Ovary (tissue), 9 donors: ENCODE data around the gene RTN4IP1. TPM values are rescaled to one million over a fixed set of nuclear protein-coding genes. Genes with fewer than 3 reads are reported as not detected.

ENCODE experiments used
- DNase-seq, 5 donors: peaks; one replicate each; pipeline ENCODE4 v3.0.0-alpha.2; 2019 to 2020
- H3K27ac ChIP-seq, 2 donors: fragments of 200-600 bp; one replicate each; pipeline versions ENCODE4 v1.5.1 to v1.8.0; 2019 to 2022
- H3K27me3 ChIP-seq: fragments of 200-600 bp; one replicate; pipeline ENCODE4 v1.8.0; 2022
- H3K36me3 ChIP-seq: fragments of 200-600 bp; sonication (generic); one replicate; pipeline ENCODE4 v1.5.1; 2019
- H3K4me1 ChIP-seq: one replicate; pipeline ENCODE4 v1.8.1; 2013; ENCODE audit warnings: mild to moderate bottlenecking, moderate library complexity; ENCODE audit not compliant: insufficient read depth
- H3K4me3 ChIP-seq: fragments of 200-600 bp; sonication (generic); one replicate; pipeline ENCODE4 v1.5.1; 2017
- H3K9me3 ChIP-seq, 2 donors: fragments of 200-600 bp in 1 of 2; sonication (generic) in 1 of 2; one replicate each; pipeline versions ENCODE4 v1.5.1 to v1.8.1; 2013 to 2019; ENCODE audit warnings: mild to moderate bottlenecking in 1 of 2, moderate library complexity in 1 of 2
- EP300 ChIP-seq: sonication (generic); formaldehyde crosslinking; IDR thresholded peaks from one replicate; pipeline ENCODE4 v1.6.1; 2017; ENCODE audit warnings: antibody characterized with exemption
- POLR2A ChIP-seq: fragments of 450-650 bp; IDR thresholded peaks from one replicate; pipeline ENCODE4 v1.6.1; 2017; ENCODE audit warnings: antibody characterized with exemption, mild to moderate bottlenecking, moderate library complexity
- WGBS, 3 donors: extraction: QIAGEN DNeasy Blood & Tissue Kit in 1 of 3; methylation state at CpG; one replicate each; pipeline versions ENCODE4 v1.1.5 to v1.1.7; 2013 to 2017; 5-methylcytosine and 5-hydroxymethylcytosine counted together
- intact Hi-C, 4 donors: fragments of 100-400 bp; cut with DNase I; formaldehyde crosslinking; loops; one replicate each; pipeline versions ENCODE4 v1.11.0 to v1.15.1; 2022 to 2023
- polyA plus RNA-seq, 2 donors: library from polyadenylated mRNA; stranded (reverse); fragments of 200-250 nt in 1 of 2; fragments of 350-450 nt in 1 of 2; fragmentation: Illumina TruSeq in 1 of 2; extraction: RNeasy Lipid Tissue Mini Kit (QIAGEN cat#74804) in 1 of 2; gene quantifications; one replicate each; pipeline ENCODE4 v1.2.3, GENCODE V29; 2013 to 2014
- total RNA-seq, 7 donors: library from RNA; depleted of rRNA in 2 of 7; stranded (reverse); fragments of >200 nt in 2 of 7; fragmentation: NEBNext Ultra II Directional in 3 of 7; extraction: Animal tissue kit (Norgen Biotek cat#: 25700) in 3 of 7; gene quantifications; one replicate each; pipeline versions ENCODE4 v1.1.0 to v1.2.4, GENCODE V29; 2016 to 2023
- TF ChIP-seq, protein P1 (sequence below), 3 donors: fragments of 450-650 bp in 2 of 3; fragments of 200-600 bp in 1 of 3; IDR thresholded peaks; one replicate each; pipeline versions ENCODE4 v1.5.1 to v1.8.0; 2016 to 2022; ENCODE audit warnings: antibody characterized with exemption in 3 of 3, mild to moderate bottlenecking in 1 of 3
- donor health status: DM: no; HTN: no; CAD: no; lungs with moderate emphysema.
- donor health status: DM: no; HTN: no; CAD: no.
- donor health status: Bipolar disorder and iron deficiency.
- donor health status: DM: yes; HTN: yes; CAD: no.
- donor health status: DM: no; HTN: no; CAD: no.
- donor health status: DM: yes; HTN: yes; CAD: no.

The RTN4IP1 gene
- total and polyA plus RNA-seq, 9 donors = 2.0 to 5.2 (median 3.0) TPM

DNA sequence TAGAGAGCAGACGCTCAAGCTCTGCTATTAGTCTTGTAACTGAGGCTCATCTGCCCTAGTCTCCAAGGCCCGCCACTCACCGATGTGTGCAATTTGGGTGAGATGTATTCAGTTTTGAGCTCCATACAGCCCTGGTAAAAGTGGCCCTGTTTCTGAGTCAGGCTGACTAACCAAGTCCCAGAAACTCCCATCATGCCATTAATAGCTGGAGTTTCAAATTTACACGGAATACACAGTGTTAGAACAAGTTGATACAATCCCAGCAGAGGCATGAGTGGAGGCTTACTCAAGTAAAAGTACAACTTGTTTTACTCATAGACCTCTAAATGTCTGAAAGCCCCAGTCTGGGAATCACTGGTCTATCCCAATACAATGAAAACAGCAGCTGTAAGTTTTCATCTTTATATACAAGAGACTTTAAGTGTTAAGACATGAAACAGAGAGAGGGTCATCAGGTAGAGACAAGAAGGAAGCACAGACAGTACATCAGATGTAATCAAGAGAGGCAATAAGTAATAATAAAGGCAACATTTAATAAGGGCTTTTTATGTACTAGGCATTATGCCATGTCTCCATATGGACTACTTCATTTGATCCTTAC lies 42.4 kb downstream of the RTN4IP1 start:
- Histone ChIP-seq H3K27ac (no peak overlapping the region), H3K36me3 (no peaks in the 10 kb centered on the region), H3K4me1 (no peaks in the 10 kb centered on the region), H3K9me3 (no peaks in the 10 kb centered on the region), H3K27me3 (no peaks in the 10 kb centered on the region), H3K4me3 (no peak overlapping the region)
- intact Hi-C loops = no loop called here
- WGBS, 3 donors = 81 to 97% (median 91%) methylated on average over 4 of the region's 4 CpGs
- TF ChIP-seq, protein P1, sequence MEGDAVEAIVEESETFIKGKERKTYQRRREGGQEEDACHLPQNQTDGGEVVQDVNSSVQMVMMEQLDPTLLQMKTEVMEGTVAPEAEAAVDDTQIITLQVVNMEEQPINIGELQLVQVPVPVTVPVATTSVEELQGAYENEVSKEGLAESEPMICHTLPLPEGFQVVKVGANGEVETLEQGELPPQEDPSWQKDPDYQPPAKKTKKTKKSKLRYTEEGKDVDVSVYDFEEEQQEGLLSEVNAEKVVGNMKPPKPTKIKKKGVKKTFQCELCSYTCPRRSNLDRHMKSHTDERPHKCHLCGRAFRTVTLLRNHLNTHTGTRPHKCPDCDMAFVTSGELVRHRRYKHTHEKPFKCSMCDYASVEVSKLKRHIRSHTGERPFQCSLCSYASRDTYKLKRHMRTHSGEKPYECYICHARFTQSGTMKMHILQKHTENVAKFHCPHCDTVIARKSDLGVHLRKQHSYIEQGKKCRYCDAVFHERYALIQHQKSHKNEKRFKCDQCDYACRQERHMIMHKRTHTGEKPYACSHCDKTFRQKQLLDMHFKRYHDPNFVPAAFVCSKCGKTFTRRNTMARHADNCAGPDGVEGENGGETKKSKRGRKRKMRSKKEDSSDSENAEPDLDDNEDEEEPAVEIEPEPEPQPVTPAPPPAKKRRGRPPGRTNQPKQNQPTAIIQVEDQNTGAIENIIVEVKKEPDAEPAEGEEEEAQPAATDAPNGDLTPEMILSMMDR (IDR thresholded peaks at IDR 0.05) = no peak
- no peak for TF ChIP-seq EP300
- TF ChIP-seq POLR2A = no peak
- no peak for DNase-seq

DNA sequence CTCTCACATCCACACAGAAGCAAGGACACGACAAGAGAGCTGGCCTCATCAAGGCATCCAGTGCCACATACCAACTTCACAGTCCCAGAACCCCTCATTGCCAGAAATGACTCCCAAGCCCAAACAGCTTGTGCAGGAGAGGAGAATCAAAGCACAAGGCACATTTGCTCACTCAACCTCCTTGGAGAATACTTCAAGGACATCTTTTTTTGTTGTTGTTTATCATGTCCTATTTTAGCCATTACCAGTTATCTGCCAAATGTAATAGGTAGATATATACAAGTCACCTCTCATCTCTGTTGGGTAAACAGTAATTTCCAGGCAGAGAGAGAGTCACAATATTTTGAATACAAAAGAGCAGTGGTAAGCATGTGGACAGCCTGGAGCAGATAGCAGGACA lies 47.8 kb downstream of the RTN4IP1 start:
- intact Hi-C loops = no loop called here
- Histone ChIP-seq H3K27ac (no peak overlapping the region), H3K4me3 (no peak overlapping the region), H3K4me1 (no peaks in the 10 kb centered on the region), H3K9me3 (no peaks in the 10 kb centered on the region), H3K36me3 (no peaks in the 10 kb centered on the region), H3K27me3 (no peaks in the 10 kb centered on the region)
- DNase-seq = no peak
- 52 to 71% (median 53%) methylated on average over 1 of the region's 1 CpG for WGBS, 3 donors
- TF ChIP-seq EP300 = no peak
- no peak for TF ChIP-seq POLR2A
- TF ChIP-seq, protein P1 (IDR thresholded peaks at IDR 0.05) = no peak

DNA sequence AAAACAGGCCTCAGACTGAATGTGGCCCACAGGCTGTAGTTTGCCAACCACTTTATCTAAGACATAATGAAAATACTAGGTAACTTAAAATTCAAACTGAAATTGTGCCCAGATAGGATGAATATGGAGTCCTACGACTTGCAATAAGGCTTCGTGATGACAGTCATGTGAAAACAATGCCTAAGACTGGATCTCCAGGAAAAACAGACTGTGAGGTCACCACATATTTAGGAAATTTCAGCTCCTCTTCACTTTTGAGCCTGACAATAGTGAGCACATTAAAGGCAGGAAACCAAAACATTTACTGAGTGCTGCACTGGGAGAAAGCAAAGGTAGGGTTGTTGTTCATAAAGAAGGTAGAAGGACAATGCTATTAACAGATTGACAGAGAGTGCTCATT lies 50.0 kb downstream of the RTN4IP1 start:
- TF ChIP-seq, protein P1 (IDR thresholded peaks at IDR 0.05) = no peak
- no peak for DNase-seq
- Histone ChIP-seq H3K9me3 (no peaks in the 10 kb centered on the region), H3K36me3 (no peaks in the 10 kb centered on the region), H3K4me1 (no peaks in the 10 kb centered on the region), H3K27me3 (no peaks in the 10 kb centered on the region), H3K27ac (no peak overlapping the region), H3K4me3 (no peak overlapping the region)
- WGBS, 3 donors = 91 to 93% (median 92%) methylated on average over 2 of the region's 2 CpGs
- intact Hi-C loops = no loop called here

DNA sequence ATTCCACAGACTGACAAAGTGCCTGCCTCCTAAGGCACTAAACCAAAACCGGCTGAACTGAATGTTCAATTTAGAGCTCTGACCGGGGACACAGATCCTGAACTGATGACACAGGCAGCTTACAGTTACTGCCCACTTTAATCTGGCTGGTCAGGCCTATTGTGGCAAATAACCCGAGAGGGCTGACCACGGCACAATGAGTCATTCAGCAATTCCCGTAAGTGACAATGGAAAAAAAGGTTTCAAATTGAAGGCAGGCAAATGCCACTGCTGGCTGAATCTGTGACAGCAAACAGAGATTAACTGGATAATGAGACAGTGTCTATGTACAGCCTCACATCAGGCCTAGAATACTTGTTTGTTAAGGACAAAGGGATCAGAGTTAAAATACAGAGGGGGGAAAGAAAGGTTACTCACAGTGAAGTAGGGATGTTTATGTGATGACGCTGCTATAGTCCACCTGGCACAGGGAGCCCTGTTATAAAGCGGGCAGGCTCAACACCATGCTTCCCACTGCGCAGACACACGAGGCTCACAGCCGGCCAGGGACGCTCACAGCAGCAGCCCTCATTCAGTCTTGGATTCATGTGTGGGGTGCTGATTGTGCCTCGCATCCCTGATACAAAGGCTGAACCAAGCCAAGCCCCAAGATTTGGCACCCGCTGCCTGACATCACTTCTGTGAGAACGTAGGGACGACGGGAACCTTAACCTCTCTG lies 54.4 kb downstream of the RTN4IP1 start:
- no peaks in the 10 kb centered on the region for H3K27me3 ChIP-seq
- no peaks in the 10 kb centered on the region for H3K9me3 ChIP-seq
- TF ChIP-seq, protein P1 (IDR thresholded peaks at IDR 0.05) = no peak
- no peak for TF ChIP-seq EP300
- no peak for TF ChIP-seq POLR2A
- WGBS, 3 donors = 83 to 90% (median 85%) methylated on average over 16 of the region's 16 CpGs
- intact Hi-C loops = no loop called here
- no peak overlapping the region for H3K4me3 ChIP-seq
- DNase-seq = no peak
- no peaks in the 10 kb centered on the region for H3K4me1 ChIP-seq
- H3K27ac ChIP-seq = no peak overlapping the region
- H3K36me3 ChIP-seq = no peaks in the 10 kb centered on the region
